Naive thymus-derived CD4-positive, alpha-beta T cell (primary cell): ENCODE data around the gene REEP6. TPM values are rescaled to one million over a fixed set of nuclear protein-coding genes. Genes with fewer than 3 reads are reported as not detected.
"Not testable (repeated sequence)": the region's sequence is repeated elsewhere in the genome, so short reads cannot be mapped to it uniquely, and the experiment has no call there.

Experiments
- ATAC-seq: fragments of 150-1000 bp; cut with Tn5 transposase; 2 replicates; pipeline ENCODE4 v1.10.0; 2021; ENCODE audit warnings: mild to moderate bottlenecking, moderate library complexity
- CTCF ChIA-PET: fragments of 350-600 bp; sonication (Branson Sonifier 250); formaldehyde crosslinking; loops from one replicate; lab custom pipeline; 2021; ENCODE audit warnings: antibody characterized with exemption; lab: Charles Lee
- POLR2A ChIA-PET: fragments of 350-600 bp; sonication (Branson Sonifier 250); formaldehyde crosslinking; loops from one replicate; lab custom pipeline; 2021; ENCODE audit warnings: antibody characterized with exemption, inconsistent platforms; lab: Charles Lee
- DNase-seq, 9 donors: peaks; one replicate each; pipeline versions ENCODE4 v3.0.0 to v3.0.0-alpha.2; 2020 to 2022; ENCODE audit warnings: mixed read lengths in 1 of 9
- H3K27ac ChIP-seq: one replicate; pipeline ENCODE4 v1.7.0; 2013; ENCODE audit warnings: mild to moderate bottlenecking, low read depth, low read length, moderate library complexity
- H3K27me3 ChIP-seq, 2 donors: one replicate each; pipeline ENCODE4 v1.7.0; 2013; ENCODE audit warnings: low read length in 2 of 2, mild to moderate bottlenecking in 2 of 2, moderate library complexity in 2 of 2; ENCODE audit not compliant: control insufficient read depth in 2 of 2, insufficient read depth in 2 of 2
- H3K36me3 ChIP-seq, 3 experiments: 1 replicate in 2 of 3; 2 replicates in 1 of 3; pipeline ENCODE4 v1.7.0; 2013; ENCODE audit warnings: low read length in 3 of 3, mild to moderate bottlenecking in 3 of 3, moderate library complexity in 1 of 3; ENCODE audit not compliant: insufficient read depth in 3 of 3, control insufficient read depth in 2 of 3
- H3K4me1 ChIP-seq, 2 donors: one replicate each; pipeline ENCODE4 v1.7.0; 2013; ENCODE audit warnings: low read length in 2 of 2, mild to moderate bottlenecking in 2 of 2, moderate library complexity in 1 of 2; ENCODE audit not compliant: control insufficient read depth in 2 of 2, insufficient read depth in 2 of 2
- H3K4me3 ChIP-seq: 2 replicates; pipeline ENCODE4 v1.7.0; 2013; ENCODE audit warnings: mild to moderate bottlenecking, low read length
- H3K9me3 ChIP-seq, 3 experiments: 1 replicate in 2 of 3; 2 replicates in 1 of 3; pipeline ENCODE4 v1.7.0; 2013; ENCODE audit warnings: low read length in 3 of 3; ENCODE audit not compliant: control insufficient read depth in 2 of 3
- H3K27ac Mint-ChIP-seq, 9 donors: one replicate each; pipeline ENCODE4 v1.8.0; 2020 to 2022; ENCODE audit warnings: mixed read lengths in 9 of 9, mild to moderate bottlenecking in 8 of 9, moderate library complexity in 5 of 9, inconsistent platforms in 2 of 9
- H3K27me3 Mint-ChIP-seq, 5 donors: one replicate each; pipeline ENCODE4 v1.8.0; 2021 to 2022; ENCODE audit warnings: mixed read lengths in 5 of 5, mild to moderate bottlenecking in 1 of 5
- H3K36me3 Mint-ChIP-seq, 5 donors: one replicate each; pipeline ENCODE4 v1.8.0; 2020 to 2022; ENCODE audit warnings: mixed read lengths in 5 of 5, mild to moderate bottlenecking in 3 of 5, inconsistent platforms in 1 of 5
- H3K4me1 Mint-ChIP-seq, 7 donors: one replicate each; pipeline ENCODE4 v1.8.0; 2020 to 2022; ENCODE audit warnings: mixed read lengths in 7 of 7, mild to moderate bottlenecking in 3 of 7, inconsistent platforms in 1 of 7
- H3K4me3 Mint-ChIP-seq, 10 donors: one replicate each; pipeline ENCODE4 v1.8.0; 2020 to 2022; ENCODE audit warnings: mild to moderate bottlenecking in 10 of 10, mixed read lengths in 10 of 10, moderate library complexity in 6 of 10, inconsistent platforms in 2 of 10
- H3K9me3 Mint-ChIP-seq, 11 donors: one replicate each; pipeline ENCODE4 v1.8.0; 2020 to 2022; ENCODE audit warnings: mixed read lengths in 11 of 11, mild to moderate bottlenecking in 4 of 11, inconsistent platforms in 1 of 11, moderate library complexity in 1 of 11
- intact Hi-C, 2 donors: fragments of 100-400 bp; cut with micrococcal nuclease; formaldehyde crosslinking; loops; one replicate each; pipeline ENCODE4 v1.15.1; 2023
- polyA plus RNA-seq, 2 donors: library from polyadenylated mRNA; unstranded; fragments of 300-500 nt; fragmentation: Illumina TruSeq; gene quantifications; one replicate each; pipeline ENCODE4 v1.2.3, GENCODE V29; 2021
- total RNA-seq, 6 experiments: library from RNA in 5 of 6; stranded (reverse) in 5 of 6; gene quantifications; 1 replicate in 5 of 6; 2 replicates in 1 of 6; pipeline ENCODE4 v1.2.3 and lab custom pipeline; 2021 to 2026

REEP6 gene
- total and polyA plus RNA-seq, 7 experiments from 2014 or later = 1.6 to 7.2 (median 5.0) TPM

DNA sequence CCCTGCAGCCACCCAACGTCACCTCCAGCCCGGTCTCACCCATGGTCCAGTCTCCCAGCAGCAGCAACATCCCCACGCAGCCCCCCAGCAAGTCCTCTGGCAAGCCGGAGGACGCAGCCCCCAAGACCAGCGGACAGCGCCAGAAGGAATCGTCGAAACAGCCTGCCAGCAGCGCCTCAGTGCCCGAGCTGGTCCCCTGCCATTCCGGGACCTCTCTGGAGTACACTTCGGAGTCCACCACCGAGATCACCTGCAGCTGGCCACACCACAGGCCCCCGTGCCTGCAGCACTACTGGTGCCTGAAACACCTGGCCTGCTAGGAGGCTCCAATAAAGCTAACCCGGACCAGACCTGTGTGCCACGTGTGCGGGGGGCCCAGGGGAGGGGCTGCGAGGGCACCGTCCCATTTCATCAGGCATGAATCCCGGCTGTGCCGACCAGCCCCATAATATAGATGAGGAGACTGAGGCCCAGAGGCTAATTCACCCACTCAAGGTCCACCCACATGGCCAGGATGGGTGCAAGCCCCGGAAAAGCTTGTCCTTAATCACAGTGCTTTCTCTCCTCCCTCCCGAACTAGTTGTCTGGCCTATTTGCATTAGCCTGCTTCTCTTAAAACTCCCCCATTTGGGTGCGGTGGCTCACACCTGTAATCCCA is 6.7 kb downstream of the REEP6 start:
- ATAC-seq (no peak), DNase-seq (no peak)
- Mint-ChIP-seq H3K27ac (no peak overlapping the region), H3K27me3 (peaks cover 0 to 2% (median 0%) of the 10 kb centered on the region in 5 donors), H3K4me1 (peaks cover 0 to 3% (median 0%) of the 10 kb centered on the region in 7 donors), H3K4me3 (no peak overlapping the region), H3K36me3 (no peaks in the 10 kb centered on the region), H3K9me3 (peaks cover 0 to 1% (median 0%) of the 10 kb centered on the region in 11 donors)
- Histone ChIP-seq H3K9me3 (no peaks in the 10 kb centered on the region), H3K27ac (no peak overlapping the region), H3K36me3 (no peaks in the 10 kb centered on the region), H3K4me1 (no peaks in the 10 kb centered on the region), H3K4me3 (no peak overlapping the region), H3K27me3 (peaks cover 0 to 1% of the 10 kb centered on the region in 2 donors)
- ChIA-PET CTCF (no interaction called here), POLR2A (no interaction called here)
- intact Hi-C loops = no loop called here

GRCh38 chr19:1499231-1499630 is 8.2 kb downstream of the REEP6 start:
- H3K27ac ChIP-seq, ATAC-seq, H3K27ac Mint-ChIP-seq, DNase-seq, CTCF ChIA-PET, H3K36me3 Mint-ChIP-seq, H3K36me3 ChIP-seq, POLR2A ChIA-PET, H3K4me1 Mint-ChIP-seq, H3K9me3 ChIP-seq, intact Hi-C loops, H3K9me3 Mint-ChIP-seq, H3K4me3 Mint-ChIP-seq, H3K27me3 Mint-ChIP-seq, H3K4me3 ChIP-seq, H3K27me3 ChIP-seq, H3K4me1 ChIP-seq: not testable (repeated sequence)

GRCh38 chr19:1501200-1501595 is 10.2 kb downstream of the REEP6 start:
- peaks cover 0 to 1% (median 0%) of the 10 kb centered on the region in 11 donors for H3K9me3 Mint-ChIP-seq

DNA sequence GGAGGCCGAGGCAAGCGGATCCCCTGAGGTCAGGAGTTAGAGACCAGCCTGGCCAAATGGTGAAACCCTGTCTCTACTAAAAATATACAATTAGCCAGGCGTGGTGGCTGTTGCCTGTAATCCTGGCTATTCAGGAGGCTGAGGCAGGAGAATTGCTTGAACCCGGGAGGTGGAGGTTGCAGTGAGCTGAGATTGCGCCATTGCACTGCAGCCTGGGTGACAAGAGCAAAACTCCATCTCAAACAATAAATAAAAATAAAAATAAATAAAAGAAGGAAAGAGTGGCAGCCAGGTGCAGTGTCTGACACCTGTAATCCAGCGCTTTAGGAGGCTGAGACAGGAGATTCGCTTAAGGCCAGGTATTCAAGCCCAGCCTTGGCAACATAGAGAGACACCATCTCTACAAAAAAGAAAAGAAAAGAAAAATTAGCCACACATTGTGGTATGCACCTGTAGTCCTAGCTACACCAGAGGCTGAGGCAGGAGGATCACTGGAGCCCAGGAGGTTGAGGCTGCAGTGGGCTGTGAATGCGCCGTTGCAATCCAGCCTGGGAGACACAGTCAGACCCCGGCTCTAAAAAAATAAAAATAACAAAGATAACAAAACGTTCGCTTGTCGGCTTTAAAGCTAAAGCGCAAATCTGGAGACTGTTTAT is 11.6 kb downstream of the REEP6 start:
- peaks cover 2 to 8% (median 5%) of the 10 kb centered on the region in 7 donors for H3K4me1 Mint-ChIP-seq
- no peaks in the 10 kb centered on the region for H3K36me3 Mint-ChIP-seq
- no peak for DNase-seq
- H3K27me3 Mint-ChIP-seq = peaks cover 0 to 18% (median 4%) of the 10 kb centered on the region in 5 donors
- Histone ChIP-seq H3K36me3 (no peaks in the 10 kb centered on the region), H3K9me3 (no peaks in the 10 kb centered on the region), H3K27me3 (peaks cover 0 to 5% of the 10 kb centered on the region in 2 donors), H3K27ac (no peak overlapping the region), H3K4me1 (peaks cover 3 to 5% of the 10 kb centered on the region in 2 donors), H3K4me3 (no peak overlapping the region)
- H3K9me3 Mint-ChIP-seq = peaks cover 0 to under 1% (median 0%) of the 10 kb centered on the region in 11 donors
- ChIA-PET POLR2A (no interaction called here), CTCF (interaction anchor here (0.7 kb wide), 1 partner anchor 39 kb away, joined by 3 read pairs; no protein-coding TSS in a partner anchor)
- H3K27ac Mint-ChIP-seq = no peak overlapping the region
- peak overlapping the region in 1 of 10 donors; percentile 57 for H3K4me3 Mint-ChIP-seq
- intact Hi-C loops = loop anchor here (1.0 kb wide), 2 partner anchors 11 to 12 kb away; partner anchors contain the start of gene ADAMTSL5 (in 1 of the 2)
- no peak for ATAC-seq

More at GRCh38 chr19:1501200-1501595, 10.2 kb downstream of the REEP6 start:
- ChIA-PET POLR2A (no interaction called here), CTCF (no interaction called here)
- Mint-ChIP-seq H3K4me3 (no peak overlapping the region), H3K27me3 (peaks cover 0 to 17% (median 4%) of the 10 kb centered on the region in 5 donors), H3K4me1 (peaks cover 0 to 6% (median 3%) of the 10 kb centered on the region in 7 donors), H3K27ac (no peak overlapping the region), H3K36me3 (no peaks in the 10 kb centered on the region)
- Histone ChIP-seq H3K4me1 (no peaks in the 10 kb centered on the region), H3K9me3 (no peaks in the 10 kb centered on the region), H3K36me3 (no peaks in the 10 kb centered on the region), H3K27ac (no peak overlapping the region), H3K27me3 (peaks cover 0 to 5% of the 10 kb centered on the region in 2 donors), H3K4me3 (no peak overlapping the region)
- intact Hi-C loops = no loop called here
- no peak for DNase-seq
- ATAC-seq = no peak

- ATAC-seq (peak; percentile 21), DNase-seq (peak in 8 of 9 donors; percentile 50 to 80 (median 53))
- peak overlapping the region in 1 of 9 donors; percentile 12 for H3K27ac Mint-ChIP-seq
- Histone ChIP-seq H3K4me3 (no peak overlapping the region), H3K4me1 (peaks cover 4 to 6% of the 10 kb centered on the region in 2 donors), H3K27me3 (peaks cover 0 to 5% of the 10 kb centered on the region in 2 donors), H3K27ac (no peak overlapping the region), H3K9me3 (no peaks in the 10 kb centered on the region), H3K36me3 (no peaks in the 10 kb centered on the region)
- H3K4me3 Mint-ChIP-seq = peak overlapping the region in 2 of 10 donors; percentile 51 to 57
- H3K9me3 Mint-ChIP-seq = peaks cover 0 to 5% (median 0%) of the 10 kb centered on the region in 11 donors
- H3K27me3 Mint-ChIP-seq = peaks cover 0 to 23% (median 4%) of the 10 kb centered on the region in 5 donors
- intact Hi-C loops = loop anchor here (1.0 kb wide), 2 partner anchors 10 to 11 kb away; partner anchors contain the start of gene ADAMTSL5 (in 1 of the 2)
- H3K36me3 Mint-ChIP-seq = peaks cover 0 to 3% (median 0%) of the 10 kb centered on the region in 5 donors
- POLR2A ChIA-PET = no interaction called here
- peaks cover 7 to 12% (median 10%) of the 10 kb centered on the region in 7 donors for H3K4me1 Mint-ChIP-seq
- CTCF ChIA-PET = interaction anchor here (0.6 to 0.7 kb wide), 2 partner anchors 40 to 397 kb away, joined by 3 read pairs; no protein-coding TSS in a partner anchor
Measured at GRCh38 chr19:1503089-1503924, 12.3 kb downstream of the REEP6 start.
